HL-60 (cell line): ENCODE data around the gene CNTNAP3B.
"Not testable (repeated sequence)": the region's sequence is repeated elsewhere in the genome, so short reads cannot be mapped to it uniquely, and the experiment has no call there.

ENCODE experiments used
- GABPA ChIP-seq: IDR thresholded peaks from 2 replicates; pipeline ENCODE4 v1.6.1; 2012; ENCODE audit warnings: low read depth
- POLR2AphosphoS5 ChIP-seq: IDR thresholded peaks from 2 replicates; pipeline ENCODE4 v1.6.1; 2012; ENCODE audit warnings: low read depth
- TF ChIP-seq, protein P1 (sequence below): IDR thresholded peaks from one replicate; pipeline ENCODE4 v1.5.1; 2011; ENCODE audit warnings: low read length, control low read depth, inconsistent platforms; ENCODE audit not compliant: insufficient read depth
- TF ChIP-seq, protein P2 (sequence below): IDR thresholded peaks from 2 replicates; pipeline ENCODE4 v1.6.1; 2012; ENCODE audit warnings: low read depth; ENCODE audit not compliant: insufficient replicate concordance

DNA sequence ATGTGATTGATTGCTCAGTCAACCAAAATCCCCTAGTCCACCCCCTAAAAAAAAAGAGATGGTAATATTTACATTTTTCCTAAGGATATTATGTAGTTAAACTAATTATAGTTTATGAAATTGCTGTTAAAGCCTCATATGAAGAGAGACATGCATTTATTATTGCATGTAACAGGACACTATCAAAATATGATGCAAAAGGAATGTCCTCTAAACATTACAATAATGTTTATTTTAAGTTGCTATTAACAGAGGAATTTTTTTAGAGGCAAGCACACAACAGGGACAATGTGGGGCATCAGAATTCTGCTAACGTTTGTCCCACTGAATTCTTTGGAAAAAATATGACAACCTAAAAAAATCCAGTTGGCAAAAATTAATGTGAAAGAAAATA, 44.7 kb downstream of the CNTNAP3B start:
- TF ChIP-seq, protein P1, sequence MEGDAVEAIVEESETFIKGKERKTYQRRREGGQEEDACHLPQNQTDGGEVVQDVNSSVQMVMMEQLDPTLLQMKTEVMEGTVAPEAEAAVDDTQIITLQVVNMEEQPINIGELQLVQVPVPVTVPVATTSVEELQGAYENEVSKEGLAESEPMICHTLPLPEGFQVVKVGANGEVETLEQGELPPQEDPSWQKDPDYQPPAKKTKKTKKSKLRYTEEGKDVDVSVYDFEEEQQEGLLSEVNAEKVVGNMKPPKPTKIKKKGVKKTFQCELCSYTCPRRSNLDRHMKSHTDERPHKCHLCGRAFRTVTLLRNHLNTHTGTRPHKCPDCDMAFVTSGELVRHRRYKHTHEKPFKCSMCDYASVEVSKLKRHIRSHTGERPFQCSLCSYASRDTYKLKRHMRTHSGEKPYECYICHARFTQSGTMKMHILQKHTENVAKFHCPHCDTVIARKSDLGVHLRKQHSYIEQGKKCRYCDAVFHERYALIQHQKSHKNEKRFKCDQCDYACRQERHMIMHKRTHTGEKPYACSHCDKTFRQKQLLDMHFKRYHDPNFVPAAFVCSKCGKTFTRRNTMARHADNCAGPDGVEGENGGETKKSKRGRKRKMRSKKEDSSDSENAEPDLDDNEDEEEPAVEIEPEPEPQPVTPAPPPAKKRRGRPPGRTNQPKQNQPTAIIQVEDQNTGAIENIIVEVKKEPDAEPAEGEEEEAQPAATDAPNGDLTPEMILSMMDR, result not testable (repeated sequence)
- TF ChIP-seq, protein P2, sequence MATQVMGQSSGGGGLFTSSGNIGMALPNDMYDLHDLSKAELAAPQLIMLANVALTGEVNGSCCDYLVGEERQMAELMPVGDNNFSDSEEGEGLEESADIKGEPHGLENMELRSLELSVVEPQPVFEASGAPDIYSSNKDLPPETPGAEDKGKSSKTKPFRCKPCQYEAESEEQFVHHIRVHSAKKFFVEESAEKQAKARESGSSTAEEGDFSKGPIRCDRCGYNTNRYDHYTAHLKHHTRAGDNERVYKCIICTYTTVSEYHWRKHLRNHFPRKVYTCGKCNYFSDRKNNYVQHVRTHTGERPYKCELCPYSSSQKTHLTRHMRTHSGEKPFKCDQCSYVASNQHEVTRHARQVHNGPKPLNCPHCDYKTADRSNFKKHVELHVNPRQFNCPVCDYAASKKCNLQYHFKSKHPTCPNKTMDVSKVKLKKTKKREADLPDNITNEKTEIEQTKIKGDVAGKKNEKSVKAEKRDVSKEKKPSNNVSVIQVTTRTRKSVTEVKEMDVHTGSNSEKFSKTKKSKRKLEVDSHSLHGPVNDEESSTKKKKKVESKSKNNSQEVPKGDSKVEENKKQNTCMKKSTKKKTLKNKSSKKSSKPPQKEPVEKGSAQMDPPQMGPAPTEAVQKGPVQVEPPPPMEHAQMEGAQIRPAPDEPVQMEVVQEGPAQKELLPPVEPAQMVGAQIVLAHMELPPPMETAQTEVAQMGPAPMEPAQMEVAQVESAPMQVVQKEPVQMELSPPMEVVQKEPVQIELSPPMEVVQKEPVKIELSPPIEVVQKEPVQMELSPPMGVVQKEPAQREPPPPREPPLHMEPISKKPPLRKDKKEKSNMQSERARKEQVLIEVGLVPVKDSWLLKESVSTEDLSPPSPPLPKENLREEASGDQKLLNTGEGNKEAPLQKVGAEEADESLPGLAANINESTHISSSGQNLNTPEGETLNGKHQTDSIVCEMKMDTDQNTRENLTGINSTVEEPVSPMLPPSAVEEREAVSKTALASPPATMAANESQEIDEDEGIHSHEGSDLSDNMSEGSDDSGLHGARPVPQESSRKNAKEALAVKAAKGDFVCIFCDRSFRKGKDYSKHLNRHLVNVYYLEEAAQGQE, result not testable (repeated sequence)
- not testable (repeated sequence) for TF ChIP-seq POLR2AphosphoS5, GABPA
